Body of pancreas (tissue), 4 donors: Measurements from ENCODE around the gene PM20D2. TPM values are rescaled to one million over a fixed set of nuclear protein-coding genes. Genes with fewer than 3 reads are reported as not detected.

Source experiments
- ATAC-seq: fragments of 150-250 bp; one replicate; pipeline ENCODE4 v1.9.1; 2016
- DNase-seq, 4 donors: peaks; one replicate each; pipeline ENCODE4 v3.0.0-alpha.2; 2019
- H3K27ac ChIP-seq, 4 donors: fragments of 200-600 bp; sonication (generic); 1 replicate in 3 of 4; 2 replicates in 1 of 4; pipeline versions ENCODE4 v1.5.1 to v1.6.1; 2016 to 2019; ENCODE audit warnings: mild to moderate bottlenecking in 1 of 4, mixed read lengths in 1 of 4, moderate library complexity in 1 of 4
- H3K27me3 ChIP-seq, 2 donors: fragments of 200-600 bp; sonication (generic); one replicate each; pipeline ENCODE4 v1.6.0; 2016; ENCODE audit warnings: mild to moderate bottlenecking in 1 of 2
- H3K36me3 ChIP-seq, 2 donors: fragments of 200-600 bp; sonication (generic); replicated peaks in 1 of 2; 2 replicates each; pipeline ENCODE4 v1.5.1; 2016; ENCODE audit warnings: low read depth in 2 of 2; ENCODE audit not compliant: insufficient read depth in 1 of 2
- H3K4me1 ChIP-seq: fragments of 200-600 bp; sonication (generic); one replicate; pipeline ENCODE4 v1.6.0; 2016
- H3K4me3 ChIP-seq, 2 donors: fragments of 200-600 bp; sonication (generic); 1 replicate in 1 of 2; 2 replicates in 1 of 2; pipeline ENCODE4 v1.5.1; 2016 to 2019
- H3K9me3 ChIP-seq, 3 donors: fragments of 200-600 bp; sonication (generic); 1 replicate in 2 of 3; 2 replicates in 1 of 3; pipeline ENCODE4 v1.5.1; 2016
- POLR2A ChIP-seq, 3 donors: fragments of 450-650 bp; IDR thresholded peaks; one replicate each; pipeline ENCODE4 v1.6.1; 2016; ENCODE audit warnings: antibody characterized with exemption in 3 of 3, mild to moderate bottlenecking in 2 of 3
- WGBS, 2 donors: methylation state at CpG; one replicate each; pipeline ENCODE4 v1.1.5; 2017; 5-methylcytosine and 5-hydroxymethylcytosine counted together
- intact Hi-C: fragments of 100-400 bp; cut with DNase I; formaldehyde crosslinking; loops from one replicate; pipeline ENCODE4 v1.15.1; 2023
- total RNA-seq, 2 donors: library from RNA; depleted of rRNA; stranded (reverse); fragments of >200 nt; gene quantifications; one replicate each; pipeline ENCODE4 v1.1.0, GENCODE V29; 2016
- TF ChIP-seq, protein P1 (sequence below), 7 experiments: fragments of 450-650 bp in 4 of 7; fragments of 200-600 bp in 3 of 7; sonication (generic) in 3 of 7; IDR thresholded peaks; one replicate each; pipeline ENCODE4 v1.5.1; 2016 to 2019; ENCODE audit warnings: antibody characterized with exemption in 7 of 7

PM20D2 gene
- total RNA-seq, 2 donors from 2014 or later = 10.5 to 15.3 TPM

GRCh38 chr6:89194559-89194958, 48.7 kb downstream of the PM20D2 start:
- no peaks in the 10 kb centered on the region for H3K27me3 ChIP-seq
- H3K27ac ChIP-seq = no peak overlapping the region
- no peaks in the 10 kb centered on the region for H3K36me3 ChIP-seq
- DNase-seq = no peak
- ATAC-seq = no peak
- H3K9me3 ChIP-seq = peaks cover 0 to 7% (median 0%) of the 10 kb centered on the region in 3 donors
- 94 to 96% methylated on average over 1 of the region's 1 CpG for WGBS, 2 donors
- intact Hi-C loops = no loop called here
- no peak overlapping the region for H3K4me3 ChIP-seq
- TF ChIP-seq, protein P1, sequence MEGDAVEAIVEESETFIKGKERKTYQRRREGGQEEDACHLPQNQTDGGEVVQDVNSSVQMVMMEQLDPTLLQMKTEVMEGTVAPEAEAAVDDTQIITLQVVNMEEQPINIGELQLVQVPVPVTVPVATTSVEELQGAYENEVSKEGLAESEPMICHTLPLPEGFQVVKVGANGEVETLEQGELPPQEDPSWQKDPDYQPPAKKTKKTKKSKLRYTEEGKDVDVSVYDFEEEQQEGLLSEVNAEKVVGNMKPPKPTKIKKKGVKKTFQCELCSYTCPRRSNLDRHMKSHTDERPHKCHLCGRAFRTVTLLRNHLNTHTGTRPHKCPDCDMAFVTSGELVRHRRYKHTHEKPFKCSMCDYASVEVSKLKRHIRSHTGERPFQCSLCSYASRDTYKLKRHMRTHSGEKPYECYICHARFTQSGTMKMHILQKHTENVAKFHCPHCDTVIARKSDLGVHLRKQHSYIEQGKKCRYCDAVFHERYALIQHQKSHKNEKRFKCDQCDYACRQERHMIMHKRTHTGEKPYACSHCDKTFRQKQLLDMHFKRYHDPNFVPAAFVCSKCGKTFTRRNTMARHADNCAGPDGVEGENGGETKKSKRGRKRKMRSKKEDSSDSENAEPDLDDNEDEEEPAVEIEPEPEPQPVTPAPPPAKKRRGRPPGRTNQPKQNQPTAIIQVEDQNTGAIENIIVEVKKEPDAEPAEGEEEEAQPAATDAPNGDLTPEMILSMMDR (IDR thresholded peaks at IDR 0.05) = no peak
- TF ChIP-seq POLR2A (IDR thresholded peaks at IDR 0.05) = no peak
- no peaks in the 10 kb centered on the region for H3K4me1 ChIP-seq

- intact Hi-C loops = no loop called here
- no peak overlapping the region for H3K27ac ChIP-seq
Observed at GRCh38 chr6:89197141-89197540, 51.3 kb downstream of the PM20D2 start.

DNA sequence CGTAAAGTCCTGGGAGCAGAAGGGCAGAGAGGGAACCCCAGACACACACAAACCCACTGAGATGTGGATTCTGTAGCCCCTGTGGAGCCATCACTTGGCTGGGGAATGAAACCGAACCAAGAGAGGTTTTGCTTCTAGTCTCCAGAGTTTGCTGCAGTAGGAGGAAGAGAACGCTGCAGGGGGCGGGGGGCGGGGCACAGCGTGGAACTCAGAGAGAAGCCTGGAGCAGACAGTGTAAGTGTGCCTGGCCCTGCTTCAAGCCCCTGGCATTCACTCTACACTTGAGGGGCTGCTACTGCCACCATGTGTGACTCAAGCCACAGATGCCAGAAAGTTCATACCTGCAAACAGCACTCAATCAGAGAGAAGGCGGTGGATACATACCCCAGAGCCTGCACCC, 52.4 kb downstream of the PM20D2 start:
- WGBS, 2 donors = 59 to 65% methylated on average over 6 to 7 of the region's 7 CpGs
- ATAC-seq = no peak
- Histone ChIP-seq H3K27ac (no peak overlapping the region), H3K27me3 (no peaks in the 10 kb centered on the region), H3K4me3 (no peak overlapping the region), H3K9me3 (peaks cover 0 to 7% (median 0%) of the 10 kb centered on the region in 3 donors), H3K4me1 (no peaks in the 10 kb centered on the region), H3K36me3 (no peaks in the 10 kb centered on the region)
- TF ChIP-seq, protein P1 (IDR thresholded peaks at IDR 0.05) = no peak
- no peak for TF ChIP-seq POLR2A (IDR thresholded peaks at IDR 0.05)
- no peak for DNase-seq
- intact Hi-C loops = no loop called here

More at GRCh38 chr6:89197141-89197540, 51.3 kb downstream of the PM20D2 start:
- Histone ChIP-seq H3K4me3 (no peak overlapping the region), H3K27me3 (no peaks in the 10 kb centered on the region), H3K9me3 (peaks cover 0 to 7% (median 0%) of the 10 kb centered on the region in 3 donors), H3K36me3 (no peaks in the 10 kb centered on the region), H3K4me1 (no peaks in the 10 kb centered on the region)
- no peak for TF ChIP-seq POLR2A (IDR thresholded peaks at IDR 0.05)
- TF ChIP-seq, protein P1 (IDR thresholded peaks at IDR 0.05) = no peak
- ATAC-seq (no peak), DNase-seq (no peak)
- WGBS, 2 donors = 48 to 57% methylated on average over 4 of the region's 4 CpGs

DNA sequence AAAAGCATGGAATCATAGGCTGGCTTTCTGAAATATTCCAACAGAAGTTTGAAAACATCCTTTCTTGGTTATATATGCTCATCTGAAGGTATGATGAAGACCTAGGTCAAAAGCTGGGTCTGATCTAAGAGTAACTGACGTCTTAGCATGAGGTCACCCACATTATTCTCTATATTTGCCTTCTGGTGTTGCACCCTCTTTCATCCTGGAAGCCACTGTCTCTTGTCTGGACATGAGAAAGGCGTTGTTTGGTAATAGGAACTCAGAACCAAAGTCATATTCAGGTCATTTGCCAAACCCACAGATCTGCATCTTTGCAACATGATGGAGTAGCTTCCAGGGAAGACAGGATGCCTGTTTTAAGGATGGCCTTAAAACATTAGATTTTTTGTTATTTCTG, 53.7 kb downstream of the PM20D2 start:
- 51 to 69% methylated on average over 2 of the region's 2 CpGs for WGBS, 2 donors
- no peak for ATAC-seq
- intact Hi-C loops = no loop called here

More for the DNA sequence above, 53.7 kb downstream of the PM20D2 start:
- no peak overlapping the region for H3K4me3 ChIP-seq
- peaks cover 0 to 7% (median 0%) of the 10 kb centered on the region in 3 donors for H3K9me3 ChIP-seq
- no peaks in the 10 kb centered on the region for H3K36me3 ChIP-seq
- H3K27ac ChIP-seq = no peak overlapping the region
- H3K4me1 ChIP-seq = no peaks in the 10 kb centered on the region
- DNase-seq = no peak
- no peaks in the 10 kb centered on the region for H3K27me3 ChIP-seq
- TF ChIP-seq, protein P1 (IDR thresholded peaks at IDR 0.05) = no peak
- no peak for TF ChIP-seq POLR2A (IDR thresholded peaks at IDR 0.05)
